ENCODE results near the gene DHRS7C.
"Not testable (repeated sequence)": the region's sequence is repeated elsewhere in the genome, so short reads cannot be mapped to it uniquely, and the experiment has no call there.

Gene DHRS7C

GRCh38 chr17:9798008-9798407 lies 6.6 kb upstream of the DHRS7C start:
- Mint-ChIP-seq H3K4me1 (no peaks in the 10 kb centered on the region), H3K4me3 (no peak overlapping the region), H3K9me3 (peaks cover 1% of the 10 kb centered on the region), H3K27ac (no peak overlapping the region), H3K27me3 (peaks cover 11% of the 10 kb centered on the region), H3K36me3 (no peaks in the 10 kb centered on the region)
- ATAC-seq (ENCODE audit: low read depth) (no peak), DNase-seq (ENCODE audit: low spot score in 2 of 2) (no peak)

- Mint-ChIP-seq H3K4me3 (no peak overlapping the region), H3K27me3 (peaks cover 7% of the 10 kb centered on the region), H3K27ac (no peak overlapping the region), H3K36me3 (no peaks in the 10 kb centered on the region), H3K9me3 (no peaks in the 10 kb centered on the region), H3K4me1 (no peaks in the 10 kb centered on the region)
- ATAC-seq (ENCODE audit: low read depth), result no peak
- DNase-seq (ENCODE audit: low spot score in 2 of 2), result no peak
Measured at GRCh38 chr17:9792181-9792840, 919 bp upstream of the DHRS7C start.

- no peak overlapping the region for H3K4me3 Mint-ChIP-seq
- H3K9me3 Mint-ChIP-seq, result no peaks in the 10 kb centered on the region
- peaks cover 6% of the 10 kb centered on the region for H3K27me3 Mint-ChIP-seq
- H3K4me1 Mint-ChIP-seq, result no peaks in the 10 kb centered on the region
- H3K27ac Mint-ChIP-seq, result no peak overlapping the region
- ATAC-seq (ENCODE audit: low read depth) (no peak), DNase-seq (ENCODE audit: low spot score in 2 of 2) (no peak)
- H3K36me3 Mint-ChIP-seq, result no peaks in the 10 kb centered on the region
Measured at GRCh38 chr17:9790316-9790715, 1.1 kb downstream of the DHRS7C start.

GRCh38 chr17:9788601-9789000 lies 2.8 kb downstream of the DHRS7C start:
- H3K4me3 Mint-ChIP-seq, result no peak overlapping the region
- ATAC-seq (ENCODE audit: low read depth) (no peak), DNase-seq (ENCODE audit: low spot score in 2 of 2) (no peak)
- no peaks in the 10 kb centered on the region for H3K9me3 Mint-ChIP-seq
- no peak overlapping the region for H3K27ac Mint-ChIP-seq
- H3K27me3 Mint-ChIP-seq, result peaks cover 6% of the 10 kb centered on the region
- no peaks in the 10 kb centered on the region for H3K36me3 Mint-ChIP-seq
- H3K4me1 Mint-ChIP-seq, result no peaks in the 10 kb centered on the region

GRCh38 chr17:9784544-9784943 lies 6.8 kb downstream of the DHRS7C start:
- peaks cover 10% of the 10 kb centered on the region for H3K27me3 Mint-ChIP-seq
- no peak for ATAC-seq (ENCODE audit: low read depth)
- no peaks in the 10 kb centered on the region for H3K4me1 Mint-ChIP-seq
- H3K4me3 Mint-ChIP-seq, result no peak overlapping the region
- H3K27ac Mint-ChIP-seq, result no peak overlapping the region
- H3K9me3 Mint-ChIP-seq, result no peaks in the 10 kb centered on the region
- no peaks in the 10 kb centered on the region for H3K36me3 Mint-ChIP-seq
- no peak for DNase-seq (ENCODE audit: low spot score in 2 of 2)

GRCh38 chr17:9783465-9783864 lies 7.9 kb downstream of the DHRS7C start:
- H3K9me3 Mint-ChIP-seq; H3K4me3 Mint-ChIP-seq; H3K27me3 Mint-ChIP-seq; ATAC-seq (ENCODE audit: low read depth); H3K36me3 Mint-ChIP-seq; H3K27ac Mint-ChIP-seq; H3K4me1 Mint-ChIP-seq; DNase-seq (ENCODE audit: low spot score in 2 of 2): not testable (repeated sequence)

GRCh38 chr17:9783050-9783449 lies 8.3 kb downstream of the DHRS7C start:
- Mint-ChIP-seq H3K27ac (no peak overlapping the region), H3K27me3 (peaks cover 6% of the 10 kb centered on the region), H3K36me3 (no peaks in the 10 kb centered on the region), H3K4me1 (no peaks in the 10 kb centered on the region), H3K9me3 (no peaks in the 10 kb centered on the region), H3K4me3 (no peak overlapping the region)
- no peak for ATAC-seq (ENCODE audit: low read depth)
- DNase-seq (ENCODE audit: low spot score in 2 of 2), result no peak

- Mint-ChIP-seq H3K27ac (no peak overlapping the region), H3K4me3 (no peak overlapping the region), H3K4me1 (no peaks in the 10 kb centered on the region), H3K36me3 (no peaks in the 10 kb centered on the region), H3K27me3 (peaks cover 9% of the 10 kb centered on the region), H3K9me3 (peaks cover 3% of the 10 kb centered on the region)
- DNase-seq (ENCODE audit: low spot score in 2 of 2), result no peak
- no peak for ATAC-seq (ENCODE audit: low read depth)
Measured at GRCh38 chr17:9780552-9780951, 10.8 kb downstream of the DHRS7C start.

GRCh38 chr17:9776911-9777310 lies 14.5 kb downstream of the DHRS7C start:
- peaks cover 3% of the 10 kb centered on the region for H3K9me3 Mint-ChIP-seq
- H3K27ac Mint-ChIP-seq, result no peak overlapping the region
- no peaks in the 10 kb centered on the region for H3K4me1 Mint-ChIP-seq
- ATAC-seq (ENCODE audit: low read depth) (no peak), DNase-seq (ENCODE audit: low spot score in 2 of 2) (no peak)
- no peaks in the 10 kb centered on the region for H3K36me3 Mint-ChIP-seq
- no peak overlapping the region for H3K4me3 Mint-ChIP-seq
- peaks cover 5% of the 10 kb centered on the region for H3K27me3 Mint-ChIP-seq

GRCh38 chr17:9772658-9773057 lies 18.7 kb downstream of the DHRS7C start:
- DNase-seq (ENCODE audit: low spot score in 2 of 2) (no peak), ATAC-seq (ENCODE audit: low read depth) (no peak)
- Mint-ChIP-seq H3K36me3 (no peaks in the 10 kb centered on the region), H3K4me1 (no peaks in the 10 kb centered on the region), H3K27ac (no peak overlapping the region), H3K9me3 (peaks cover 3% of the 10 kb centered on the region), H3K27me3 (peaks cover 7% of the 10 kb centered on the region), H3K4me3 (no peak overlapping the region)

GRCh38 chr17:9771465-9771864 lies 19.9 kb downstream of the DHRS7C start:
- Mint-ChIP-seq H3K27ac (no peak overlapping the region), H3K27me3 (peaks cover 2% of the 10 kb centered on the region), H3K9me3 (no peaks in the 10 kb centered on the region), H3K4me1 (no peaks in the 10 kb centered on the region), H3K36me3 (no peaks in the 10 kb centered on the region), H3K4me3 (no peak overlapping the region)
- no peak for ATAC-seq (ENCODE audit: low read depth)
- no peak for DNase-seq (ENCODE audit: low spot score in 2 of 2)

- ATAC-seq (ENCODE audit: low read depth) (no peak), DNase-seq (ENCODE audit: low spot score in 2 of 2) (no peak)
- Mint-ChIP-seq H3K9me3 (no peaks in the 10 kb centered on the region), H3K27me3 (peaks cover 7% of the 10 kb centered on the region), H3K27ac (no peak overlapping the region), H3K36me3 (no peaks in the 10 kb centered on the region), H3K4me1 (no peaks in the 10 kb centered on the region), H3K4me3 (no peak overlapping the region)
Measured at GRCh38 chr17:9769036-9769695, 22.2 kb downstream of the DHRS7C start.

- DNase-seq (ENCODE audit: low spot score in 2 of 2), result no peak
- ATAC-seq (ENCODE audit: low read depth), result no peak
- Mint-ChIP-seq H3K4me3 (no peak overlapping the region), H3K36me3 (no peaks in the 10 kb centered on the region), H3K27ac (no peak overlapping the region), H3K4me1 (no peaks in the 10 kb centered on the region), H3K9me3 (no peaks in the 10 kb centered on the region), H3K27me3 (peaks cover 10% of the 10 kb centered on the region)
Measured at GRCh38 chr17:9768381-9768934, 22.9 kb downstream of the DHRS7C start.

- peaks cover 10% of the 10 kb centered on the region for H3K27me3 Mint-ChIP-seq
- DNase-seq (ENCODE audit: low spot score in 2 of 2), result no peak
- no peaks in the 10 kb centered on the region for H3K9me3 Mint-ChIP-seq
- no peak overlapping the region for H3K27ac Mint-ChIP-seq
- no peaks in the 10 kb centered on the region for H3K36me3 Mint-ChIP-seq
- H3K4me3 Mint-ChIP-seq, result no peak overlapping the region
- H3K4me1 Mint-ChIP-seq, result no peaks in the 10 kb centered on the region
- ATAC-seq (ENCODE audit: low read depth), result no peak
Measured at GRCh38 chr17:9767432-9767991, 23.9 kb downstream of the DHRS7C start.

Measured in memory B cell (primary cell).